HepG2 (cell line): ENCODE measurements around the gene CCK. TPM values are rescaled to one million over a fixed set of nuclear protein-coding genes. Genes with fewer than 3 reads are reported as not detected.

ENCODE experiments used
- NFE2L1 ChIP-seq: sonication (generic); formaldehyde crosslinking; IDR thresholded peaks from 2 replicates; pipeline ENCODE4 v1.4.0; 2020; ENCODE audit warnings: missing genetic modification reagents, mild to moderate bottlenecking, borderline replicate concordance
- XBP1 ChIP-seq: sonication (generic); formaldehyde crosslinking; IDR thresholded peaks from 2 replicates; pipeline ENCODE4 v1.5.0; 2020; ENCODE audit warnings: missing genetic modification reagents
- ZBTB8A ChIP-seq: sonication (generic); formaldehyde crosslinking; IDR thresholded peaks from 2 replicates; pipeline ENCODE4 v1.4.0; 2020; ENCODE audit warnings: mild to moderate bottlenecking, low read depth, missing genetic modification reagents, borderline replicate concordance
- ZFP1 ChIP-seq: IDR thresholded peaks from 2 replicates; pipeline ENCODE4 v1.6.1; 2016
- polyA plus RNA-seq, 8 experiments: library from polyadenylated mRNA; depleted of rRNA in 3 of 8; stranded (reverse) in 7 of 8; unstranded in 1 of 8; fragments of >200 nt; fragmentation: Illumina TruSeq in 4 of 8; extraction: Trizol in 4 of 8; gene quantifications; 2 replicates each; pipeline versions ENCODE4 v1.2.1 to v1.2.3, GENCODE V29; 2011 to 2016; ENCODE audit warnings: low read depth in 4 of 8, missing spikeins in 1 of 8, mixed read lengths in 1 of 8; ENCODE audit not compliant: insufficient read depth in 1 of 8
- total RNA-seq, 5 experiments: library from RNA; depleted of rRNA; stranded (reverse); fragments of >200 nt; fragmentation: Illumina TruSeq; extraction: Trizol; gene quantifications; 2 replicates each; pipeline ENCODE4 v1.2.3, GENCODE V29; 2016; ENCODE audit warnings: low read depth in 1 of 5
- TF ChIP-seq, protein P1 (sequence below): IDR thresholded peaks from 2 replicates; pipeline ENCODE4 v1.6.1; 2016; ENCODE audit warnings: low read depth, missing genetic modification reagents, missing compliant biosample characterization
- TF ChIP-seq, protein P2 (sequence below): sonication (generic); formaldehyde crosslinking; IDR thresholded peaks from 2 replicates; pipeline ENCODE4 v1.4.0; 2020; ENCODE audit warnings: missing genetic modification reagents

Gene CCK
- total and polyA plus RNA-seq, 2 of the 13 experiments (the other 11 are each of a cell fraction or from before 2014, with no cell fraction given): not detected

DNA sequence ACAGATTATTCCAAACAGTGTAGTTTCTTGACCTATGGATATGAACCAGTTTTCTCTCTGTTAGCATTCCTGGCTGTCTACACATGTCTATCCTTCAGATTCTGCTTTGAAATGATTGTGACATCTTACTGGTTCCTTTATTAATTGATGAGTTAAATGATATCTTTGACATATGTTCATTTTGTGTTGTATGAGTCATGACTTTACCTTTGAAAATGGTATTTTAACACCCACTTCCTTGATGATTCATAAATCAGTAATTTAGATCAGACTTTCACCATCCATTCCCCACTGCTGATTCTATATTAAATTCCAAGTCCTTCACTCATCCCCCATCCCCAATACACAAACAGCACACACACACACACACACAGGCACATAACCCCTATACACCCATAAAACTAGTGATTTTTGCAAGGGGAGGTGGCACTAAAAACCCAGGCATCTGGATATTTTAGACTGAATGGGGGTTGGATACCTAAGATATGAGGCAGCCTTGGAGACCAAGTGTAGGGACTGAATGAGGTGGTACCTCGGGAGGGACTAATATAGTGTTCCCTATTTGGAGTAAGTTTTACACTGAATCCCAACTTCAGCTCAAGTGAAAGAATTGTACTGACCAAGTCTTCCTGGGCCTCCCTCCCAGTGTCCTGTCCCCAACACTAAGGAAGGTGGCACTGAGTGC, 9.7 kb downstream of the CCK start (continued):
- TF ChIP-seq, protein P1, sequence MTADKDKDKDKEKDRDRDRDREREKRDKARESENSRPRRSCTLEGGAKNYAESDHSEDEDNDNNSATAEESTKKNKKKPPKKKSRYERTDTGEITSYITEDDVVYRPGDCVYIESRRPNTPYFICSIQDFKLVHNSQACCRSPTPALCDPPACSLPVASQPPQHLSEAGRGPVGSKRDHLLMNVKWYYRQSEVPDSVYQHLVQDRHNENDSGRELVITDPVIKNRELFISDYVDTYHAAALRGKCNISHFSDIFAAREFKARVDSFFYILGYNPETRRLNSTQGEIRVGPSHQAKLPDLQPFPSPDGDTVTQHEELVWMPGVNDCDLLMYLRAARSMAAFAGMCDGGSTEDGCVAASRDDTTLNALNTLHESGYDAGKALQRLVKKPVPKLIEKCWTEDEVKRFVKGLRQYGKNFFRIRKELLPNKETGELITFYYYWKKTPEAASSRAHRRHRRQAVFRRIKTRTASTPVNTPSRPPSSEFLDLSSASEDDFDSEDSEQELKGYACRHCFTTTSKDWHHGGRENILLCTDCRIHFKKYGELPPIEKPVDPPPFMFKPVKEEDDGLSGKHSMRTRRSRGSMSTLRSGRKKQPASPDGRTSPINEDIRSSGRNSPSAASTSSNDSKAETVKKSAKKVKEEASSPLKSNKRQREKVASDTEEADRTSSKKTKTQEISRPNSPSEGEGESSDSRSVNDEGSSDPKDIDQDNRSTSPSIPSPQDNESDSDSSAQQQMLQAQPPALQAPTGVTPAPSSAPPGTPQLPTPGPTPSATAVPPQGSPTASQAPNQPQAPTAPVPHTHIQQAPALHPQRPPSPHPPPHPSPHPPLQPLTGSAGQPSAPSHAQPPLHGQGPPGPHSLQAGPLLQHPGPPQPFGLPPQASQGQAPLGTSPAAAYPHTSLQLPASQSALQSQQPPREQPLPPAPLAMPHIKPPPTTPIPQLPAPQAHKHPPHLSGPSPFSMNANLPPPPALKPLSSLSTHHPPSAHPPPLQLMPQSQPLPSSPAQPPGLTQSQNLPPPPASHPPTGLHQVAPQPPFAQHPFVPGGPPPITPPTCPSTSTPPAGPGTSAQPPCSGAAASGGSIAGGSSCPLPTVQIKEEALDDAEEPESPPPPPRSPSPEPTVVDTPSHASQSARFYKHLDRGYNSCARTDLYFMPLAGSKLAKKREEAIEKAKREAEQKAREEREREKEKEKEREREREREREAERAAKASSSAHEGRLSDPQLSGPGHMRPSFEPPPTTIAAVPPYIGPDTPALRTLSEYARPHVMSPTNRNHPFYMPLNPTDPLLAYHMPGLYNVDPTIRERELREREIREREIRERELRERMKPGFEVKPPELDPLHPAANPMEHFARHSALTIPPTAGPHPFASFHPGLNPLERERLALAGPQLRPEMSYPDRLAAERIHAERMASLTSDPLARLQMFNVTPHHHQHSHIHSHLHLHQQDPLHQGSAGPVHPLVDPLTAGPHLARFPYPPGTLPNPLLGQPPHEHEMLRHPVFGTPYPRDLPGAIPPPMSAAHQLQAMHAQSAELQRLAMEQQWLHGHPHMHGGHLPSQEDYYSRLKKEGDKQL: no peak
- TF ChIP-seq, protein P2, sequence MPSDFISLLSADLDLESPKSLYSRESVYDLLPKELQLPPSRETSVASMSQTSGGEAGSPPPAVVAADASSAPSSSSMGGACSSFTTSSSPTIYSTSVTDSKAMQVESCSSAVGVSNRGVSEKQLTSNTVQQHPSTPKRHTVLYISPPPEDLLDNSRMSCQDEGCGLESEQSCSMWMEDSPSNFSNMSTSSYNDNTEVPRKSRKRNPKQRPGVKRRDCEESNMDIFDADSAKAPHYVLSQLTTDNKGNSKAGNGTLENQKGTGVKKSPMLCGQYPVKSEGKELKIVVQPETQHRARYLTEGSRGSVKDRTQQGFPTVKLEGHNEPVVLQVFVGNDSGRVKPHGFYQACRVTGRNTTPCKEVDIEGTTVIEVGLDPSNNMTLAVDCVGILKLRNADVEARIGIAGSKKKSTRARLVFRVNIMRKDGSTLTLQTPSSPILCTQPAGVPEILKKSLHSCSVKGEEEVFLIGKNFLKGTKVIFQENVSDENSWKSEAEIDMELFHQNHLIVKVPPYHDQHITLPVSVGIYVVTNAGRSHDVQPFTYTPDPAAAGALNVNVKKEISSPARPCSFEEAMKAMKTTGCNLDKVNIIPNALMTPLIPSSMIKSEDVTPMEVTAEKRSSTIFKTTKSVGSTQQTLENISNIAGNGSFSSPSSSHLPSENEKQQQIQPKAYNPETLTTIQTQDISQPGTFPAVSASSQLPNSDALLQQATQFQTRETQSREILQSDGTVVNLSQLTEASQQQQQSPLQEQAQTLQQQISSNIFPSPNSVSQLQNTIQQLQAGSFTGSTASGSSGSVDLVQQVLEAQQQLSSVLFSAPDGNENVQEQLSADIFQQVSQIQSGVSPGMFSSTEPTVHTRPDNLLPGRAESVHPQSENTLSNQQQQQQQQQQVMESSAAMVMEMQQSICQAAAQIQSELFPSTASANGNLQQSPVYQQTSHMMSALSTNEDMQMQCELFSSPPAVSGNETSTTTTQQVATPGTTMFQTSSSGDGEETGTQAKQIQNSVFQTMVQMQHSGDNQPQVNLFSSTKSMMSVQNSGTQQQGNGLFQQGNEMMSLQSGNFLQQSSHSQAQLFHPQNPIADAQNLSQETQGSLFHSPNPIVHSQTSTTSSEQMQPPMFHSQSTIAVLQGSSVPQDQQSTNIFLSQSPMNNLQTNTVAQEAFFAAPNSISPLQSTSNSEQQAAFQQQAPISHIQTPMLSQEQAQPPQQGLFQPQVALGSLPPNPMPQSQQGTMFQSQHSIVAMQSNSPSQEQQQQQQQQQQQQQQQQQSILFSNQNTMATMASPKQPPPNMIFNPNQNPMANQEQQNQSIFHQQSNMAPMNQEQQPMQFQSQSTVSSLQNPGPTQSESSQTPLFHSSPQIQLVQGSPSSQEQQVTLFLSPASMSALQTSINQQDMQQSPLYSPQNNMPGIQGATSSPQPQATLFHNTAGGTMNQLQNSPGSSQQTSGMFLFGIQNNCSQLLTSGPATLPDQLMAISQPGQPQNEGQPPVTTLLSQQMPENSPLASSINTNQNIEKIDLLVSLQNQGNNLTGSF: no peak
- TF ChIP-seq XBP1 (CRISPR knock-in tag): no peak
- no peak for TF ChIP-seq ZFP1 (CRISPR knock-in tag)
- TF ChIP-seq ZBTB8A (CRISPR knock-in tag): no peak
- TF ChIP-seq NFE2L1 (CRISPR knock-in tag): no peak
- TF ChIP-seq, all 625 proteins: peak for 0
